ENCODE measurements around the gene SLC16A10. TPM values are rescaled to one million over a fixed set of nuclear protein-coding genes. Genes with fewer than 3 reads are reported as not detected.

Gene SLC16A10
- total and polyA plus RNA-seq, 2 of the 8 experiments (the other 6 are each of a cell fraction or from before 2014, with no cell fraction given) = 18.6 to 23.2 TPM

GRCh38 chr6:111259089-111259831 is 172.0 kb downstream of the SLC16A10 start (continued):
- no peak; the same call in 1 of the 2 replicates for TF ChIP-seq SIX5 (IDR thresholded peaks at IDR 0.05; ENCODE audit: low read depth, low read length)
- peak; percentile 57 for TF ChIP-seq KDM4A (IDR thresholded peaks at IDR 0.05; ENCODE audit: low read depth, low read length, severe bottlenecking)
- TF ChIP-seq GTF2F1 (IDR thresholded peaks at IDR 0.05; ENCODE audit: borderline replicate concordance, low read depth, low read length) = no peak
- no peak for TF ChIP-seq RFX5 (IDR thresholded peaks at IDR 0.05; ENCODE audit: borderline replicate concordance, low read depth, low read length)
- TF ChIP-seq CHD7 (IDR thresholded peaks at IDR 0.05; ENCODE audit: insufficient replicate concordance, low read length) = no peak
- TF ChIP-seq RNF2 (IDR thresholded peaks at IDR 0.05; ENCODE audit: borderline replicate concordance, low read depth, low read length, missing control alignments, poor library complexity, severe bottlenecking) = no peak
- no peak for TF ChIP-seq EZH2 (IDR thresholded peaks at IDR 0.05; ENCODE audit: low read depth, low read length, severe bottlenecking)
- no peak for TF ChIP-seq MAFK (IDR thresholded peaks at IDR 0.05; ENCODE audit: low read depth, low read length)
- no peak for TF ChIP-seq EGR1 (IDR thresholded peaks at IDR 0.05; ENCODE audit: borderline replicate concordance, low read depth, low read length)
- no peak for TF ChIP-seq BRCA1 (IDR thresholded peaks at IDR 0.05; ENCODE audit: low read depth, low read length)
